Endothelial cell of umbilical vein (primary cell): ENCODE results near the gene SMIM21. TPM values are rescaled to one million over a fixed set of nuclear protein-coding genes. Genes with fewer than 3 reads are reported as not detected.

Experiments
- BruUV-seq: library from RNA; stranded (reverse); fragments of 400-500 nt; replicated peaks from 2 replicates; lab custom pipeline; 2021; lab: Mats Ljungman, UMichigan
- CTCF ChIA-PET: fragments of 300-600, 350-600 bp; sonication (Branson Sonifier 250); formaldehyde crosslinking; loops from one replicate; lab custom pipeline; 2021; ENCODE audit warnings: antibody characterized with exemption, inconsistent platforms; lab: Charles Lee
- POLR2A ChIA-PET: fragments of 300-600, 350-600 bp; sonication (Branson Sonifier 250); formaldehyde crosslinking; loops from one replicate; lab custom pipeline; 2021; ENCODE audit warnings: antibody characterized with exemption, inconsistent platforms; lab: Charles Lee
- DNase-seq: peaks from one replicate; pipeline ENCODE4 v3.0.0-alpha.2; 2011; ENCODE audit warnings: low read depth, low spot score
- FAIRE-seq: peaks from 2 replicates; lab custom pipeline; 2011; peaks lifted over from hg19 to GRCh38; lab: Jason Lieb, UNC
- H2AFZ ChIP-seq: 2 replicates; pipeline ENCODE4 v1.6.0; 2012; ENCODE audit warnings: low read depth, low read length, control low read depth, inconsistent platforms
- H3K27ac ChIP-seq: 2 replicates; pipeline ENCODE4 v1.5.1; 2011; ENCODE audit warnings: low read depth, mild to moderate bottlenecking, control low read depth, low read length, moderate library complexity; ENCODE audit not compliant: insufficient read depth
- H3K27me3 ChIP-seq, 2 experiments: 2 replicates each; pipeline versions ENCODE4 v1.6.0 to v1.6.1; 2011; ENCODE audit warnings: low read length in 2 of 2, mixed read lengths in 1 of 2; ENCODE audit not compliant: control insufficient read depth in 2 of 2, insufficient read depth in 2 of 2
- H3K36me3 ChIP-seq, 2 experiments: 2 replicates in 1 of 2; 3 replicates in 1 of 2; pipeline ENCODE4 v1.5.1; 2011; ENCODE audit warnings: low read length in 2 of 2, mild to moderate bottlenecking in 1 of 2, moderate library complexity in 1 of 2; ENCODE audit not compliant: control insufficient read depth in 2 of 2, insufficient read depth in 2 of 2; ENCODE audit errors: extremely low read depth in 1 of 2
- H3K4me1 ChIP-seq: 3 replicates; pipeline ENCODE4 v1.5.1; 2011; ENCODE audit warnings: mild to moderate bottlenecking, low read length; ENCODE audit not compliant: control insufficient read depth, insufficient read depth; ENCODE audit errors: extremely low read depth
- H3K4me2 ChIP-seq: 2 replicates; pipeline ENCODE4 v1.6.1; 2011; ENCODE audit warnings: low read length, control low read depth, mixed read lengths; ENCODE audit not compliant: insufficient read depth
- H3K4me3 ChIP-seq, 3 experiments: fragments of 200-600 bp in 1 of 3; sonication (generic), shearing (Covaris generic) in 1 of 3; replicated peaks in 1 of 3; 2 replicates each; pipeline ENCODE4 v1.5.1; 2011 to 2016; ENCODE audit warnings: control low read depth in 3 of 3, low read length in 3 of 3, mild to moderate bottlenecking in 2 of 3, inconsistent platforms in 1 of 3, low read depth in 1 of 3, moderate library complexity in 1 of 3; ENCODE audit not compliant: insufficient read depth in 1 of 3
- H3K79me2 ChIP-seq: 2 replicates; pipeline ENCODE4 v1.6.0; 2012; ENCODE audit warnings: low read length, inconsistent platforms; ENCODE audit not compliant: control insufficient read depth, insufficient read depth
- H3K9ac ChIP-seq: replicated peaks from 2 replicates; pipeline ENCODE3; 2011; ENCODE audit warnings: low read length, control low read depth; ENCODE audit not compliant: insufficient read depth; ENCODE audit errors: extremely low read depth
- H3K9me1 ChIP-seq: replicated peaks from 3 replicates; pipeline ENCODE4 v1.6.0; 2011; ENCODE audit warnings: mild to moderate bottlenecking, low read length; ENCODE audit not compliant: control insufficient read depth, insufficient read depth; ENCODE audit errors: extremely low read depth
- H3K9me3 ChIP-seq: replicated peaks from 2 replicates; pipeline ENCODE4 v1.5.1; 2012; ENCODE audit warnings: low read length, inconsistent platforms; ENCODE audit not compliant: control insufficient read depth, insufficient read depth
- H4K20me1 ChIP-seq: replicated peaks from 2 replicates; pipeline ENCODE3; 2011; ENCODE audit warnings: mild to moderate bottlenecking, low read length; ENCODE audit not compliant: control insufficient read depth, insufficient read depth; ENCODE audit errors: extremely low read depth
- CTCF ChIP-seq, 2 donors: IDR thresholded peaks; 1 replicate in 1 of 2; 2 replicates in 1 of 2; pipeline ENCODE4 v1.5.1; 2011; ENCODE audit warnings: low read length in 2 of 2, mild to moderate bottlenecking in 2 of 2, moderate library complexity in 2 of 2, control low read depth in 1 of 2, inconsistent platforms in 1 of 2, low read depth in 1 of 2; ENCODE audit not compliant: insufficient read depth in 1 of 2; ENCODE audit errors: extremely low read depth in 1 of 2
- EZH2 ChIP-seq: IDR thresholded peaks from 2 replicates; pipeline ENCODE4 v1.6.1; 2012; ENCODE audit warnings: borderline replicate concordance, low read depth, mild to moderate bottlenecking, moderate library complexity, low read length, inconsistent platforms; ENCODE audit not compliant: severe bottlenecking
- FOS ChIP-seq: IDR thresholded peaks from 2 replicates; pipeline ENCODE4 v1.6.1; 2011; ENCODE audit warnings: mild to moderate bottlenecking, low read length, moderate library complexity, borderline replicate concordance; ENCODE audit not compliant: insufficient read depth
- GATA2 ChIP-seq: IDR thresholded peaks from 2 replicates; pipeline ENCODE4 v1.7.0; 2011; ENCODE audit warnings: low read depth, mild to moderate bottlenecking, moderate library complexity, mixed read lengths, low read length; ENCODE audit not compliant: insufficient read length, insufficient read depth
- JUN ChIP-seq: IDR thresholded peaks from 2 replicates; pipeline ENCODE4 v1.6.1; 2011; ENCODE audit warnings: borderline replicate concordance, low read depth; ENCODE audit not compliant: insufficient read length, insufficient read depth
- MAX ChIP-seq: IDR thresholded peaks from 2 replicates; pipeline ENCODE4 v1.6.1; 2011; ENCODE audit not compliant: insufficient read depth, insufficient read length
- MYC ChIP-seq: IDR thresholded peaks from one replicate; pipeline ENCODE4 v1.6.1; 2011; ENCODE audit warnings: mild to moderate bottlenecking, low read depth, low read length
- POLR2A ChIP-seq: IDR thresholded peaks from 2 replicates; pipeline ENCODE4 v1.6.1; 2012; ENCODE audit warnings: low read depth, mild to moderate bottlenecking, control low read depth, low read length
- POLR2AphosphoS5 ChIP-seq: IDR thresholded peaks from 2 replicates; pipeline ENCODE4 v1.6.1; 2012; ENCODE audit warnings: low read depth, mild to moderate bottlenecking, control low read depth, low read length, moderate library complexity; ENCODE audit not compliant: insufficient read depth
- dilution Hi-C: fragments of 300-500 bp; cut with MboI; formaldehyde crosslinking; loops from one replicate; pipeline ENCODE4 v1.15.0; 2019; ENCODE audit warnings: low sequenced_read_pairs; ENCODE audit not compliant: extremely low pct_ligation_motif_present
- intact Hi-C: fragments of 100-400 bp; cut with micrococcal nuclease; formaldehyde crosslinking; loops from one replicate; pipeline ENCODE4 v1.10.0; 2022
- polyA plus RNA-seq, 4 experiments: library from polyadenylated mRNA; depleted of rRNA in 3 of 4; stranded (reverse) in 3 of 4; unstranded in 1 of 4; fragments of >200 nt; gene quantifications; 2 replicates each; pipeline versions ENCODE4 v1.2.1 to v1.2.3, GENCODE V29; 2011 to 2012; ENCODE audit warnings: missing spikeins in 1 of 4
- total RNA-seq: library from RNA; stranded (reverse); gene quantifications from 2 replicates; pipeline ENCODE4 v1.2.3, GENCODE V29; 2021

The SMIM21 gene
- total and polyA plus RNA-seq, 2 donors (not counting 3 experiments of a cell fraction or from before 2014, with no cell fraction given) = not detected

DNA sequence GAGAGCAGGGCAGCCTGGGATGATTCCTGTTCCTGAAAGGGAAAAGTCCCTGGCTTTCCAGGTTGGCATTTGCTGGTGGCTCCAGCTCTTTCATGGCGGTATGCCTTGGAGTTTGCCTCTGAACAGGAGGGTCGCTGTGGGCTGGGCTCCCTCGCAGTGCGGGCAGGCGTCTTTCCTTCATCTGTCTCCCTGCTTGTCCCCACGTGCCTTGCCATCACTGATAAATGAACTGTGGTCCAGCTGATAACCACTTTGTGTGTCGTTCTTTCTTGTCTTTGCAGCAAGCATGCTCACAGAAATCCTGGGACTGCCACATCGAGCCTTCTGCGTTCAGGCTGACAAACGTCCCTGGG is 35.3 kb downstream of the SMIM21 start:
- Histone ChIP-seq H3K27me3 (no peaks in the 10 kb centered on the region), H3K27ac (no peak overlapping the region), H3K36me3 (no peaks in the 10 kb centered on the region), H4K20me1 (no peaks in the 10 kb centered on the region), H3K4me3 (no peak overlapping the region), H3K9me3 (no peaks in the 10 kb centered on the region), H2AFZ (no peak overlapping the region), H3K9ac (no peak overlapping the region), H3K79me2 (no peaks in the 10 kb centered on the region), H3K4me2 (no peak overlapping the region), H3K4me1 (no peaks in the 10 kb centered on the region), H3K9me1 (no peaks in the 10 kb centered on the region)
- no peak for FAIRE-seq
- POLR2A ChIA-PET = no interaction called here
- no TSS peak for BruUV-seq
- intact Hi-C loops = no loop called here
- dilution Hi-C loops = no loop called here
- DNase-seq = no peak
- CTCF ChIA-PET = no interaction called here
- TF ChIP-seq MYC (no peak), FOS (no peak), POLR2AphosphoS5 (no peak), JUN (no peak), EZH2 (no peak), CTCF (IDR thresholded peaks at IDR 0.05; ENCODE audit: extremely low read depth in 1 of 2, insufficient read depth in 1 of 2, low read depth in 1 of 2, low read length in 2 of 2) (no peak), POLR2A (no peak), MAX (no peak), GATA2 (no peak)
